Measurements from ENCODE around the gene LHFPL2. TPM values are rescaled to one million over a fixed set of nuclear protein-coding genes. Genes with fewer than 3 reads are reported as not detected.
"Not testable (repeated sequence)": the region's sequence is repeated elsewhere in the genome, so short reads cannot be mapped to it uniquely, and the experiment has no call there.

Gene LHFPL2
- total and polyA plus RNA-seq, 9 donors, result 38.0 to 90.9 (median 53.3) TPM

DNA sequence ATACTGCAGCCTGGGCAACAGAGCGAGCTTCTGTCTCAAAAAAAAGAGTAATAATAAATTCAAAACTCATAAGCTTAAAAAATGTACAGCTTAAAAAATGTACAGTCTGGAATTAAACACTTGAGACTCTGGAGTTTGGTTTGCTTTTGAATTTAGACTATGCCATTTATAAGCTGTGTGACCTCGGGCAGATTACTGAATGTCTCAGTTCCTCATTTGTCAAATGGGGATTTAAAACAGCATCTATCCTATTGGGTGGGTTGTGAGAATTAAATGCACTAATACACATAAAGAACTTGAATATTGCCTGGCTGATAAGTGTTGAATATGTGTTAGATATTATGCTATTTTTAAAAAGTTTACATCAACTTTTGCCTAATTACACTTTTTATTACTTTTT is 189.7 kb downstream of the LHFPL2 start:
- H3K27ac ChIP-seq (ENCODE audit: low read length), result no peak overlapping the region
- DNase-seq, result no peak
- WGBS (ENCODE audit: insufficient coverage), result no CpG with 5 or more reads among the region's 2 CpGs
- no peaks in the 10 kb centered on the region for H3K36me3 ChIP-seq (ENCODE audit: control insufficient read depth, insufficient read depth, low read length)
- H3K4me1 ChIP-seq (ENCODE audit: control insufficient read depth, insufficient read depth, low read length), result no peaks in the 10 kb centered on the region
- H3K27me3 ChIP-seq (ENCODE audit: control insufficient read depth, insufficient read depth, low read length), result no peaks in the 10 kb centered on the region
- no peak overlapping the region for H3K4me3 ChIP-seq (ENCODE audit: low read length)
- no peaks in the 10 kb centered on the region for H3K9me3 ChIP-seq (replicated peaks; ENCODE audit: control insufficient read depth, low read depth, low read length)

DNA sequence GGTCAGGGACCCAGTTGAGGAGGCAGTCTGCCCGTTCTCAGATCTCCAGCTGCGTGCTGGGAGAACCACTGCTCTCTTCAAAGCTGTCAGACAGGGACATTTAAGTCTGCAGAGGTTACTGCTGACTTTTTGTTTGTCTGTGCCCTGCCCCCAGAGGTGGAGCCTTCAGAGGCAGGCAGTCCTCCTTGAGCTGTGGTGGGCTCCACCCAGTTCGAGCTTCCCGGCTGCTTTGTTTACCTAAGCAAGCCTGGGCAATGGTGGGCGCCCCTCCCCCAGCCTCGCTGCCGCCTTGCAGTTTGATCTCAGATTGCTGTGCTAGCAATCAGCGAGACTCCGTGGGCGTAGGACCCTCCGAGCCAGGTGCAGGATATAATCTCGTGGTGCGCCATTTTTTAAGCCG is 191.1 kb downstream of the LHFPL2 start:
- WGBS (ENCODE audit: insufficient coverage), result no CpG with 5 or more reads among the region's 14 CpGs
- DNase-seq, result not testable (repeated sequence)

DNA sequence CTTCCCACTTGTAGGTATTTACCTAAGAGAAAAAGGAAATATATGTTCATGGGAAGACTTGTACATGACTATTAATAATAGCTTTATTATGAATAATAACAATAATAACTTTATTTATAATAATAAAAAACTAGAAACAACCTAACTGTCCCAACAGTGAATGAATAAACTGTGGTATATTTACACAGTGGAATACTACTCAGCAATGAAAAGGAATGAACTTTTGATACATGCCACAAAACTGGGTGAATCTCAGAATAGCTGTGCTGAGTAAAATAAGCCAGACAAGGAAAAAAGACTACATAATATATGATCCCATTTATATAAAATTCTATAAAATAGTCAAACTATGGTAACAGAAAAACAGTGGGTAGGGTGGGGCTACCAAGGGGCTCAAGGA is 199.5 kb downstream of the LHFPL2 start:
- no peak overlapping the region for H3K4me3 ChIP-seq (ENCODE audit: low read length)
- no peaks in the 10 kb centered on the region for H3K36me3 ChIP-seq (ENCODE audit: control insufficient read depth, insufficient read depth, low read length)
- H3K9me3 ChIP-seq (replicated peaks; ENCODE audit: control insufficient read depth, low read depth, low read length), result no peaks in the 10 kb centered on the region
- no peak for DNase-seq
- no peaks in the 10 kb centered on the region for H3K27me3 ChIP-seq (ENCODE audit: control insufficient read depth, insufficient read depth, low read length)
- no peak overlapping the region for H3K27ac ChIP-seq (ENCODE audit: low read length)
- no peaks in the 10 kb centered on the region for H3K4me1 ChIP-seq (ENCODE audit: control insufficient read depth, insufficient read depth, low read length)

More for the DNA sequence above, 191.1 kb downstream of the LHFPL2 start:
- H3K9me3 ChIP-seq (replicated peaks; ENCODE audit: control insufficient read depth, low read depth, low read length); H3K27me3 ChIP-seq (ENCODE audit: control insufficient read depth, insufficient read depth, low read length); H3K4me1 ChIP-seq (ENCODE audit: control insufficient read depth, insufficient read depth, low read length); H3K4me3 ChIP-seq (ENCODE audit: low read length); H3K27ac ChIP-seq (ENCODE audit: low read length); H3K36me3 ChIP-seq (ENCODE audit: control insufficient read depth, insufficient read depth, low read length): not testable (repeated sequence)

DNA sequence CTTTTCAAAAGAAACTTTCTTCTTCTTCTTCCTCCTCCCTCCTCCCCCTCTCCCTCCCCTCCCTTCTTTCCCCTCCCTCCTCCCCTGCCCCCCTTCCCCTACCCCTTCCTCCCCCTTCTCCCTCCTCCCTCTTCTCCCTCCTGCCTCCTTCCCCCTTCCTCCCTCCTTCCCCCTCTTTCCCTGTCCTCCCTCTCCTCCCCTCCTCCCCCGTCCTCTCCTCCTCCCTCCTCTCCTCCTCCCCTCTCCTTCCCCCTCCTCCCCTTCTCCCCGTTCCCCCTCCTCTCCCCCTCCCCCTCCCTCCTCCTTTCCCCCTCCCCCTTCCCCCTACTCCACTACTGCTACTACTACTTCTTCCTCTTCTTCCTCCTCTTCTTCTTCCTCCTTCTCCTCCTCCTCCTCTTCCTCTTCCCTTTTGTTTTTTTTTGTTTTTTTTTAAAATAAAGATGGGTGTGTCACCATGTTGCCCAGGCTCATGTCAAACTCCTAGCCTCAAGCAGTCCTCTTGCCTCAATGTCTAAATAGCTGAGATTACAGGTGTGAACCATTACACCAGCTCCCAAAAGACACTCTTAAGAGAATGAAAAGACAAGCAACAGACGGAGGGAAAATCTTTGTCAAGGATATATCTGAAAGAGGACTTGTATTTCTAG is 200.7 kb downstream of the LHFPL2 start:
- H3K4me3 ChIP-seq (ENCODE audit: low read length), result no peak overlapping the region
- no peaks in the 10 kb centered on the region for H3K9me3 ChIP-seq (replicated peaks; ENCODE audit: control insufficient read depth, low read depth, low read length)
- H3K27me3 ChIP-seq (ENCODE audit: control insufficient read depth, insufficient read depth, low read length), result no peaks in the 10 kb centered on the region
- H3K4me1 ChIP-seq (ENCODE audit: control insufficient read depth, insufficient read depth, low read length), result no peaks in the 10 kb centered on the region
- no peak overlapping the region for H3K27ac ChIP-seq (ENCODE audit: low read length)
- no CpG with 5 or more reads among the region's 3 CpGs for WGBS (ENCODE audit: insufficient coverage)
- H3K36me3 ChIP-seq (ENCODE audit: control insufficient read depth, insufficient read depth, low read length), result no peaks in the 10 kb centered on the region
- DNase-seq, result no peak

All from muscle of leg (tissue), 11 donors.